HG03039 (cell line): ENCODE measurements around the gene NUP62.
A peak's percentile ranks its signal among the peaks of the same experiment; 100 is the strongest.
"Not testable (repeated sequence)": the region's sequence is repeated elsewhere in the genome, so short reads cannot be mapped to it uniquely, and the experiment has no call there.

Source experiments
- ATAC-seq: cut with Tn5 transposase; IDR thresholded peaks from one replicate; pipeline ENCODE4 v1.9.1; 2021; ENCODE audit warnings: mild to moderate bottlenecking, moderate library complexity; ENCODE audit not compliant: unreplicated experiment

The NUP62 gene

DNA sequence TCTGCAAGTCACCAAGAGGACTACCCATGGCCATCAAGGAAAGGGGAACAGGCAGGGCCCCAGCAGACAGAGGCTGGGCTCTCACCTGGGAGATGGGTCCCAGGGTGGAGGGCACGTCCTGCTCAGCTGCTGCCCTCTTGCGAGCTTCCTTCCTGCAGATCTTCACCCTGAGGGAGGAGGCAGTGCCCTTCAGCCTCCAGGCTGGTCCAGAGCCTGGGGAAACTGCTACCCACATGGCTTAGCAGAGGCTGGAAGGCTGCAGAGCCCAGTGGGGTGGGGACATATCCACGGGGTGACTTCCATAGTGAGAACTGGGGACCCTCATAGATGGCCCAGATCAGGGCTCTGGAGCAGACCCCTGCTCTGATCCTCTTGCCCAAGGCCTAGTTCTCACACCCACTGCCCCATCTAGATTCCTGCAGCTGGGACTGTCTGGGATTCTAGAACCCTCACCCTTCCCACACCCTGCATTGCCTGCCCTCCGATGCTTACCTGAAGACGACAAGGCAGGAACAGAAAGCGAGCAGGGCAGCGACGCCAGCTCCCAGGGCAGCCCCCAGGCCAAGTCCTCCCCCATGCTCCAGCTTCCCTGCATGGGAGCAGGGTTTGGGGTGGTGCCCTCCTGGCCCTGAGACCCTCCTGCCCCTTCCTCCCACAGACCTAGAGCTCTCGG lies 22.6 kb upstream of the NUP62 start:
- no peak for ATAC-seq

DNA sequence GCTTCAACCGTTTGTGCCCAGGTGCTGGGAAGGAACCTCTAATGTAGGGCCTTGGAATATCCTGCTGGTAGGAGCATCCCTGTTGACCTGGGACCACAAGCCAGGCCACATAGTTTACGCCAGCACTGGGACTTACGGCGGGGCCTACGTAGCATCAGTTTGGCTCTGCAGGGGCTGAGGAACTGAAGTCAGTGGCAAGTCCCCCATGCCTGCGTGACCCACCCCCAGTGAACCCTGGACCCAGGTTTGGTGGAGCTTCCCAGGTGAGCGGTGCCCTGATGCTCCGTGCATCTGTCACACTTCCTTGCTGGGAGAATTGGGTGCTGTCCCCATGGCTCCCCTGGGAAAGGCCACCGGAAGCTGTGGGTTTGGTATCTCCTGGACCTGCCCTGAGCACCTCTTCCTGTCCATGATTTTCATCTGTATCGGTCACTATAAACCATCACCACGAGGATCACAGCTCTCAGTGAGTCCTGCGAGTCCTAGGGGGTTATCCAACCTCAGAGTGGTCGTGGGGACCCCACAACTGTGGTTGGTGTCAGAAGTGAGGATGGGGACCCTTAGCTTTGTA lies 21.7 kb upstream of the NUP62 start:
- no peak for ATAC-seq

- ATAC-seq = no peak
Measured at GRCh38 chr19:49950590-49950948, 21.3 kb upstream of the NUP62 start.

DNA sequence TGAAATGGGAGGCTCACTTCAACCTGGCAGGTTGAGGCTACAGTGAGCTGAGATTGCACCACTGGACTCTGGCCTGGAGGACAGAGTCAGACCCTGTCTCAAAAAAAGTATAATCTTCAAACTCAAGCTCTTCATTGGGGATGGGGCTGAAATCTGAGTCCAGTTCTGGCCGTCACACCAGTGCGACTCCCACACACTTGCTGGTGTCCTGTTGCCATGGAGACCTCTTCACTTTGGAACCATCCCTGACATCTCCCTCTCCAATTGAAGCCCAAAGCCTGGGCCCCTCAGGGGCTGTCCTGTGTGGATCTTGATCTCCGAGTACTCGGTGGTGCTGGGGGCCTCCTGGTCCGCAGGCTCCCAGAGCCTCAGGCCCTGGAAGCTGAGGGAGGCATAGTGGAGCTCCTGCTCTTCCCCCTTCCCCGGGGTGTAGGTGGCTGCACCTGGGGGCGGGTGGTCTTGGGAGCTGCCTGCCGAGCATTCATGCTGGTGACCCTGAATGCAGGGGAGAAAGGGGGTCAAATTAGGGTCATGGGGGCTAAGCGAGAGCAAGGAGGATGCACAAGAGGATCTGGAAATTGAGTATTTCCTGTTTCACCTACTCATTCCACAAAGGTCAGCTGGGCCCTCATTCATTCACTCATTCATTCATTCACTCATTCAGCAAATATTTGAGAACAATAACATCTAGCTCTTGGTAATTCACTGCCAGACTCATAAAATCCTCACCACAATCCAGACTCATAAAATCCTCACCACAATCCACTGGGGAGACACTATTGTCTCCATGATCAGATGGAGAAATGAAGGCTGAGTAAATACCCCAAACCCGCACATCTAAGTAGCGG lies 20.7 kb upstream of the NUP62 start:
- no peak for ATAC-seq

DNA sequence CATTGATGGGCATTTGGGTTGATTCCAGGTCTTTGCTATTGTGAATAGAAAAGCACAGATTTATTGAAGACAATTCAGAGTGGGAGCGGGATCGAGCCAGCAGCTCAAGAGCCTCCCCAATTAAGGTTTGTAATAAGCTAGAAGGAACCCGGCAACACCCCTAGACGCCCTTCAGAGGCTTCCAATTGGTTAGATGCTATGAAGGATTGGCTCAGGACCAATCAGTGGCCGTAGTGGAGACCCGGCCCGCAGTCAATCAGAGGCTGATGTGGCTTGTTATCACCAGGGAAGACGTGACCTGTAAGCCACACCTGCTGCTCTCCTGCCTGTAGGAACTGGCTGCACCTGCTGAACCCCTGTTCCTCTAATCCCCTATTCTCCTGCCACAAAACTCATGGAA lies 17.1 kb upstream of the NUP62 start:
- no peak for ATAC-seq

DNA sequence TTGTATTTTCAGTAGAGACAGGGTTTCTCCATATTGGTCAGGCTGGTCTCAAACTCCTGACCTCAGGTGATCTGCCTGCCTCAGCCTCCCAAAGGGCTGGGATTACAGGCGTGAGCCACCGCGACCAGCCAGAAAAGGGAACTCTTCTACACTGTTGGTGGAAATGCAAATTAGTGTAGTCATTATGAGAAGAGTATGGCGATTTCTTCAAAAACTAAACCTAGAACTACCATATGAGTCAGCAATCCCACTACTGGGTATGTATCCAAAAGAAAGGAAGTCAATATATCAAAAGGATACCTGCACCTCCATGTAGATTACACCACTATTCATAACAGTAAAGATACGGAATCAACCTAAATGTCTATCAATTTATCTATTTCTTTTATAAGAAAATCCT lies 15.3 kb upstream of the NUP62 start:
- not testable (repeated sequence) for ATAC-seq

- ATAC-seq = no peak
Measured at GRCh38 chr19:49940482-49940791, 11.1 kb upstream of the NUP62 start.

DNA sequence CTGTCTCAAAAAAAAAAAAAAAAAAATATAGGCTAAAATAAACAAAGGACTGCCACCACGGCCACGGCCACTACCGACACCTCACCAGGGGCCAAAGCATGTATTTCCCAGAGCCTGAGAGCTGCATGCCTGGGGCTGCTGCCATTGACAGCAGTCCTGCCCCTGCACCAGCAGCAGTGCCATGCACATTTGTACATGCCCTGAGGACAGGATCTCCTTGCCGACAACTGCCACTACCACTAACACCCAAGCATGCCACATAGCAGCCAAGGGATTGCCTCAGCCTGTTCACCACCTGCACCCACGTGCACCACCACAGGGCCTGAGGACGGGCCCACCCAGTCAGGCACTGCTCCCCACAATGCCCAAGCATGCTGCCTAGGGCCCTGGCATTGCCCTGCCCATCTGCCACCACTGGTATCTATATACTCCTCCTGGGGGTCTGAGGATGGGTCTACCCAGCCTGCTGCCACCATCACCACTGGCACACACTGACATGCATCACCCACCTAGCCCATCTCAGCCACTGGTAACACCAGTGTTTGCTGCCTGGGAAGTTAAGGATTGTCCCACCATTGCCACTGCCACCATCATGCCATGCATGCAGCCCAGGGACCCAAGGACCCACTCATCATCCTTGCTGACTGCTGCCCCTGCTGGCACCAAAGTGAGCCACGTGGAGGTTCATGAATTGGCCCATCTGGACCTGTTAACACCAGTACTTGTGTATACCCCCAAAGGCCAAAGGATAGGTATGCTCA lies 10.6 kb upstream of the NUP62 start:
- no peak for ATAC-seq

DNA sequence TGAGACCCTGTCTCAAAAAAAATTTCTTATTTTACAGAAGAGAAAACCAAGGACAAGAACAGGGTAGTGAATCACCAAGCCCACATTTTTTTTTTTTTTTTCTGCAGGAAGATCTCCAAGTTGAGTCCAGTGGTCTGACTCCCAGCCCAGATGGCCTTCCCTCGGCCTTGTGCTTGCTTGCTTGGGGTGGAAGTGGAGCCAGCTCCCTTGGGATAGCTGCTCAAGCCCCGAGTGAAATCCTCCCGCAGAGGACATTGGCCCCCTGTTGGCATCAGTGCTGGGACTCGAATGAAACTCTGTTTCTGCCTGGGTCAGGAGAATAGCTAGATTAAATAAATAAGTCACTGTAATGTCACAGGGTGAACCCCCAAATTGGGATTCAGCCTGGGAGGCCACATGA lies 9.4 kb upstream of the NUP62 start:
- ATAC-seq = no peak

DNA sequence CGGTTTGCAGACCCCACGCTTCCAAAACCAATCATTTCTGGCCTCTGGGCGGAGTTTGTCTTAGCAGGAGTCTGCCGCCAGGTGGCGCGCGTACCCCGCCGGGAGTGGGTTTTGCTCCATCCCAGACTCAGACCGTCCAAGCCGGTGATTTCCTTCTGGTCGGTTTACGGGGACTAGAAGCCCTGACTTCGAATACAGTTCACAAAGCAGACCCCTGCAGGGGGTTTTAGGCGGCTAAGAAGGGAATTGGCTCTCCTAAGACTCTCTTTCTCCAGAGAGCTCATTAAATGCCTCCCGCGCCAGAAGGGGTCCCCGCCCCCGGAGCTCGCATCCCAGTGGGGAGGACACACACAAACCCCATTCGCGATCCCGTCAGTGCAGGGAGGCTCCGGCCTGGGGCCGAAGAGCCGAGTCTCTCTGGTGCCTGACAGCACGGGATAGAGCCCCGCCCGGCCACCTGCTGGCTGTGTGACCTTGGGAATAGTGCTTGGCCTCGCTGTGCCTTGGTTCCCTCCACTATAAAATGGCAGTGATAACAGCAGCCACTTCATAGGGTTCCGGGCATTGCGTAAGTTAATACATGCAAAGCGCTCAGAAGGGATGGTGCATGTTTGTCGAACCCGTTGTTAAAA lies 8.6 kb upstream of the NUP62 start:
- no peak for ATAC-seq

DNA sequence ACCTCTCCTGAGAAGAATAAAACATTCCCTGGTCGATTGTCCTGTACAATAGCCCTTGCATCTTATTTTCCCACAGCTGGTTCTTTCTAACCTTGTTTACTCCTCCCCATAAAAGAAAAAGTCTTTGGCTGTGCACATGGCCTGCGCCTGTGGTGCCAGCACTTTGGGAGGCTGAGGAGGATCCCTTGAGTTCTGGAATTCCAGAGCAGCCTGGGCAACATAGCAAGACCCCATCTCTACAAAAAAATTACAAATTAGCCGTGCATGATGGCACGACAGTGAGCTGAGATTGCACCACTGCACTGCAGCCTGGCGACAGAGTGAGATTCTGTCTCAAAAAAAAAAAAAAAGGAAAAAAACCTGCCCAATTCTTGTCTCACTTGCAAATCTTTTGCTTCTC lies 7.2 kb upstream of the NUP62 start:
- ATAC-seq = no peak

DNA sequence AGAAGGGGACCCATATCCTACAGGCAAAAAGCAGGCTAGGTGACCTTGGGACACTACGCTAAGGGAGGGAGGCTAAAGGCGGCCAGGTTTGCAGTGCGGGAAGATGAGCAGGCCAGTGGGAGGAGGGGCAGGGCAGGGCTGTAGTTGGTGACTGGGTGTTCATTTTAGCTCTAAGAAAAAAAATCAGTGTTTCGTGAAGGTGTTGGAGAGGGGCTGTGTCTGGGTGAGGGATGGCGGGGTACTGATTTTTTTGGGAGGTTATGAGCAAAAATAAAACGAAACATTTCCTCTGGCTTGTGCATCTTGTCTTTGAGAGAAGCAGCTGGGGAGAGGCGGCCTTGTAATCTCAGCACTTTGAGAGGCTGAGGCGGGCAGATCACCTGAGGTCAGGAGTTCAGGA lies 4.3 kb upstream of the NUP62 start:
- no peak for ATAC-seq

- no peak for ATAC-seq
Measured at GRCh38 chr19:49932731-49933131, 3.4 kb upstream of the NUP62 start.

DNA sequence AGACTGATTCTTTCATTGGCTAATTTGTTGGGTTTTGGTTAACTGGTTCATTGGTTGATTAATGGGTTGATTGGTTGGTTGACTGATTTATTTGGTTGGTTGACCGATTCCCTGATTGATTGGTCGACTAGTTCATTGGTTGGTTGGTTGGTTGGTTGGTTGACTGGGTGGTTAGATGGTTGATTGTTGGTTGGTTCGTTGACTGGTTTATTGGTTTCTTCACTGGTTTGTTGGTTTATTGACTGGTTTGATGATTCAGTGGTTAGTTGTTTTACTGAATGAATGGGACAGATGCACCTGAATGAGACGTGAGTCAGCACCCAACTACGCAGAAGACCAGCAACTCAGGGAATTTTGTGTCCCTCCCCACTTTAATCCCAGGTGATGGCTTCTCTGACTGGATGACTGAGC lies 2.7 kb upstream of the NUP62 start:
- no peak for ATAC-seq

- no peak for ATAC-seq
Measured at GRCh38 chr19:49931293-49932040, 2.2 kb upstream of the NUP62 start.

DNA sequence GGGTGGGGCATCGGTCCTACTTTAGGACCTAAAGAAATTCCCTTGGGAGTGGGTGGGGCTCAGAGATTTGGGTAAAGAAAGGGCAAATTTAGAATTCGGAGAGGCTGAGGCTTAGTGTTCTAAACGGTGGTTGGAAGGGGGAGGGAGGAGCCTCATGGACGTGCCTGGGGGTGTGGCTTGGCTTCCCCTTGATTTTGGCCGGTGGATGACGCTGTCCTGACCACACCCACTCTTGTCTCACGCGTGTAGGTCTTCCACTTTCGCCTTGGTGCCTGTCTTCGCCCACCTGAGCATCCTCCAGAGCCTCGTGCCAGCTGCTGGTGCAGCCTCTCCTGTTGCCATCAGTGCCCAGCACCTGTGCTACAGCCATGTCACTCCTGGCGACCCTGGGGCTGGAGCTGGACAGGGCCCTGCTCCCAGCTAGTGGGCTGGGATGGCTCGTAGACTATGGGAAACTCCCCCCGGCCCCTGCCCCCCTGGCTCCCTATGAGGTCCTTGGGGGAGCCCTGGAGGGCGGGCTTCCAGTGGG lies 1.2 kb upstream of the NUP62 start:
- no peak for ATAC-seq

GRCh38 chr19:49929611-49930482 lies 543 bp upstream of the NUP62 start:
- peak; percentile 59 for ATAC-seq

GRCh38 chr19:49927526-49928264 lies 1.6 kb downstream of the NUP62 start:
- no peak for ATAC-seq

DNA sequence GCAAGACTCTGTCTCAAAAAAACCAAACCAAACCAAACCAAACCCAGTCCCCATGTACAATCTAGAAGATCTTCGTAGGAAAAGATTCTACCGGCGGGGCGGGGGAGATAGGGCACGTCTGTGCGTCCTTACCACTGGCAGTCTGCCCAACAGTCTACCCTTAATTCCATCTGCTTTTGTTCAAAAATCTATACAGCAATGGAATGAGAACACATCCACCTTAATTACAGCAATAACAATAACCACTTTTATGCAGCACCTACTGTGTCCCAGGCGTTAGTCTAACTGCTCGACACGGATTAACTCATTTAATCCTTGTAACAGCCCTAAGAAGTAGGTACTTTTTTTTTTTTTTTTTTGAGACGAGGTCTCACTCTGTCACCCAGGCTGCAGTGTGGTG lies 2.8 kb downstream of the NUP62 start:
- no peak for ATAC-seq
